IMR-90 (cell line): ENCODE measurements around the gene CDO1. TPM values are rescaled to one million over a fixed set of nuclear protein-coding genes. Genes with fewer than 3 reads are reported as not detected.

Experiments
- ATAC-seq: fragments of 200-7000 bp; cut with Tn5 transposase; 2 replicates; pipeline ENCODE4 v1.9.1; 2020; ENCODE audit warnings: low read depth, mild to moderate bottlenecking, moderate library complexity
- BruUV-seq: library from RNA; stranded (reverse); fragments of 400-500 nt; replicated peaks from 2 replicates; lab custom pipeline; 2021; lab: Mats Ljungman, UMichigan
- CTCF ChIA-PET: fragments of 300-600 bp; formaldehyde crosslinking; extraction: SDS; loops from one replicate; lab custom pipeline; 2021; ENCODE audit warnings: antibody characterized with exemption; lab: Yijun Ruan, JAX
- POLR2A ChIA-PET: fragments of 300-600 bp; sonication (Branson Sonifier 250); formaldehyde crosslinking; loops from one replicate; lab custom pipeline; 2022; ENCODE audit warnings: antibody characterized with exemption; ENCODE audit not compliant: unreplicated experiment; lab: Charles Lee
- DNase-seq: peaks from one replicate; pipeline ENCODE4 v3.0.0; 2013
- H2AFZ ChIP-seq: replicated peaks from 2 replicates; pipeline ENCODE3; 2013; ENCODE audit warnings: low read length, mild to moderate bottlenecking; ENCODE audit not compliant: poor library complexity
- H2AK5ac ChIP-seq: 2 replicates; pipeline ENCODE4 v1.6.1; 2013; ENCODE audit warnings: low read depth, low read length, inconsistent platforms
- H2AK9ac ChIP-seq: replicated peaks from 2 replicates; pipeline ENCODE3; 2013; ENCODE audit warnings: mild to moderate bottlenecking, low read depth, low read length, moderate library complexity; ENCODE audit not compliant: poor library complexity
- H2BK120ac ChIP-seq: 2 replicates; pipeline ENCODE4 v1.6.1; 2013; ENCODE audit warnings: low read depth, low read length, inconsistent platforms
- H2BK15ac ChIP-seq: 3 replicates; pipeline ENCODE4 v1.6.1; 2013; ENCODE audit warnings: low read depth, low read length, inconsistent platforms
- H2BK20ac ChIP-seq: 2 replicates; pipeline ENCODE4 v1.6.1; 2013; ENCODE audit warnings: low read depth, mild to moderate bottlenecking, inconsistent platforms, low read length, moderate library complexity
- H2BK5ac ChIP-seq: 2 replicates; pipeline ENCODE4 v1.6.1; 2013; ENCODE audit warnings: mild to moderate bottlenecking, low read depth, low read length, inconsistent platforms; ENCODE audit not compliant: poor library complexity, severe bottlenecking
- H3K14ac ChIP-seq: replicated peaks from 2 replicates; pipeline ENCODE4 v1.6.1; 2013; ENCODE audit warnings: low read depth, low read length, inconsistent platforms
- H3K18ac ChIP-seq: 2 replicates; pipeline ENCODE4 v1.6.1; 2013; ENCODE audit warnings: low read depth, low read length, control low read depth
- H3K23ac ChIP-seq: 2 replicates; pipeline ENCODE4 v1.6.1; 2013; ENCODE audit warnings: low read depth, low read length, inconsistent platforms
- H3K27ac ChIP-seq: 2 replicates; pipeline ENCODE4 v1.5.1; 2013; ENCODE audit warnings: mild to moderate bottlenecking, control low read depth, low read length; ENCODE audit not compliant: insufficient read depth
- H3K27me3 ChIP-seq: 2 replicates; pipeline ENCODE4 v1.6.1; 2013; ENCODE audit warnings: low read length; ENCODE audit not compliant: control insufficient read depth, insufficient read depth
- H3K36me3 ChIP-seq: 2 replicates; pipeline ENCODE4 v1.6.1; 2013; ENCODE audit warnings: low read length, mixed read lengths; ENCODE audit not compliant: control insufficient read depth, insufficient read depth
- H3K4ac ChIP-seq: 2 replicates; pipeline ENCODE4 v1.6.1; 2013; ENCODE audit warnings: low read depth, low read length, inconsistent platforms
- H3K4me1 ChIP-seq: 2 replicates; pipeline ENCODE4 v1.6.1; 2013; ENCODE audit warnings: low read length, mixed read lengths; ENCODE audit not compliant: control insufficient read depth, insufficient read depth
- H3K4me2 ChIP-seq: 2 replicates; pipeline ENCODE4 v1.6.1; 2013; ENCODE audit warnings: low read depth, mild to moderate bottlenecking, control low read depth, low read length, moderate library complexity
- H3K4me3 ChIP-seq: 2 replicates; pipeline ENCODE4 v1.5.1; 2013; ENCODE audit warnings: low read depth, mild to moderate bottlenecking, control low read depth, low read length, moderate library complexity; ENCODE audit not compliant: insufficient read depth
- H3K56ac ChIP-seq: 2 replicates; pipeline ENCODE4 v1.6.1; 2013; ENCODE audit warnings: low read length, inconsistent platforms; ENCODE audit not compliant: insufficient read depth; ENCODE audit errors: extremely low read depth
- H3K79me1 ChIP-seq, 2 experiments: 2 replicates each; pipeline ENCODE4 v1.6.1; 2013; ENCODE audit warnings: low read length in 2 of 2, inconsistent platforms in 1 of 2, low read depth in 1 of 2
- H3K9ac ChIP-seq: 2 replicates; pipeline ENCODE4 v1.6.1; 2013; ENCODE audit warnings: low read depth, low read length, control low read depth
- H3K9me1 ChIP-seq: 2 replicates; pipeline ENCODE4 v1.6.1; 2013; ENCODE audit warnings: low read length, inconsistent platforms; ENCODE audit not compliant: insufficient read depth
- H3K9me3 ChIP-seq: 2 replicates; pipeline ENCODE4 v1.6.1; 2013; ENCODE audit warnings: low read length; ENCODE audit not compliant: control insufficient read depth, insufficient read depth
- H4K20me1 ChIP-seq: 2 replicates; pipeline ENCODE4 v1.6.1; 2013; ENCODE audit warnings: low read length, inconsistent platforms; ENCODE audit not compliant: insufficient read depth
- H4K5ac ChIP-seq: 2 replicates; pipeline ENCODE4 v1.6.1; 2013; ENCODE audit warnings: mild to moderate bottlenecking, low read depth, low read length, control low read depth
- H4K8ac ChIP-seq, 2 experiments: 2 replicates each; pipeline ENCODE4 v1.6.1; 2013; ENCODE audit warnings: low read depth in 2 of 2, low read length in 2 of 2, control low read depth in 1 of 2, inconsistent platforms in 1 of 2
- H4K91ac ChIP-seq: 2 replicates; pipeline ENCODE4 v1.6.1; 2013; ENCODE audit warnings: low read depth, low read length, inconsistent platforms; ENCODE audit not compliant: insufficient read depth
- BHLHE40 ChIP-seq: fragments of 150-350 bp; IDR thresholded peaks from 2 replicates; pipeline ENCODE4 v1.6.1; 2016; ENCODE audit warnings: mild to moderate bottlenecking, low read depth, low read length
- CEBPB ChIP-seq: IDR thresholded peaks from 2 replicates; pipeline ENCODE4 v1.6.1; 2012; ENCODE audit warnings: low read depth, low read length, improper control_type of control experiment
- CTCF ChIP-seq: conservative IDR thresholded peaks from 2 replicates; pipeline ENCODE4 v1.5.1; 2012; ENCODE audit warnings: mild to moderate bottlenecking, low read depth, low read length, improper control_type of control experiment
- FOS ChIP-seq: fragments of 150-350 bp; IDR thresholded peaks from 2 replicates; pipeline ENCODE4 v1.6.1; 2016; ENCODE audit warnings: low read depth, low read length
- MXI1 ChIP-seq: IDR thresholded peaks from 2 replicates; pipeline ENCODE4 v1.6.1; 2012; ENCODE audit warnings: low read depth, mild to moderate bottlenecking, low read length, moderate library complexity, borderline replicate concordance
- POLR2A ChIP-seq: IDR thresholded peaks from 2 replicates; pipeline ENCODE4 v1.6.1; 2012; ENCODE audit warnings: mild to moderate bottlenecking, low read depth, low read length
- RFX5 ChIP-seq: IDR thresholded peaks from 2 replicates; pipeline ENCODE4 v1.8.0; 2012; ENCODE audit warnings: low read depth, mild to moderate bottlenecking, low read length, moderate library complexity
- WGBS, 2 experiments: methylation state at CpG; one replicate each; pipeline versions ENCODE4 v1.1.5 to v1.1.7; 2013; ENCODE audit warnings: missing lambda C conversion rate in 2 of 2; ENCODE audit not compliant: insufficient read length in 1 of 2; ENCODE audit errors: extremely low coverage in 2 of 2; 5-methylcytosine and 5-hydroxymethylcytosine counted together
- dilution Hi-C: fragments of 300-500 bp; cut with HindIII; formaldehyde crosslinking; loops from one replicate; pipeline ENCODE4 v1.14.3; 2018; ENCODE audit warnings: low sequenced_read_pairs; ENCODE audit not compliant: unreplicated experiment
- in situ Hi-C: fragments of 300-500 bp; cut with MboI; formaldehyde crosslinking; loops from 3 replicates; pipeline ENCODE4 v1.14.3; 2019; ENCODE audit warnings: low sequenced_read_pairs, inconsistent platforms, mixed read lengths
- intact Hi-C: fragments of 100-400 bp; cut with micrococcal nuclease; formaldehyde crosslinking; loops from 2 replicates; pipeline ENCODE4 v1.10.0; 2022
- polyA plus RNA-seq, 3 experiments: library from polyadenylated mRNA; depleted of rRNA; stranded (reverse); fragments of >200 nt; gene quantifications; 2 replicates each; pipeline ENCODE4 v1.2.3, GENCODE V29; 2012; ENCODE audit warnings: low replicate concordance in 1 of 3
- total RNA-seq: library from RNA; depleted of rRNA; stranded (reverse); fragments of >200 nt; gene quantifications from 2 replicates; pipeline ENCODE4 v1.2.3, GENCODE V29; 2012

The CDO1 gene
- total and polyA plus RNA-seq, 2 of the 4 experiments (the other 2 are of a cell fraction): 4.8 to 8.6 TPM

- DNase-seq (no peak), ATAC-seq (no peak)
- no peak overlapping the region for H3K56ac ChIP-seq
- H3K4me3 ChIP-seq: no peak overlapping the region
- no peaks in the 10 kb centered on the region for H3K4me1 ChIP-seq
- H3K27me3 ChIP-seq: no peaks in the 10 kb centered on the region
- no peak overlapping the region for H3K4me2 ChIP-seq
- H3K9ac ChIP-seq: no peak overlapping the region
- no peak overlapping the region for H2BK5ac ChIP-seq
- H3K36me3 ChIP-seq: no peaks in the 10 kb centered on the region
- no peaks in the 10 kb centered on the region for H3K9me3 ChIP-seq
- no peaks in the 10 kb centered on the region for H3K9me1 ChIP-seq
- TF ChIP-seq CTCF (no peak), POLR2A (no peak), BHLHE40 (no peak), RFX5 (no peak), CEBPB (no peak), MXI1 (no peak), FOS (no peak)
- dilution Hi-C loops: no loop called here
- POLR2A ChIA-PET: no interaction called here
- CTCF ChIA-PET: no interaction called here
- H3K14ac ChIP-seq: no peak overlapping the region
- no peak overlapping the region for H3K18ac ChIP-seq
- no peaks in the 10 kb centered on the region for H4K20me1 ChIP-seq
- no peak overlapping the region for H3K23ac ChIP-seq
- no peak overlapping the region for H4K91ac ChIP-seq
- H3K79me1 ChIP-seq: no peaks in the 10 kb centered on the region
- no peak overlapping the region for H4K8ac ChIP-seq
- WGBS, 2 experiments: no CpG with 5 or more reads among the region's 1 CpG
- H2BK120ac ChIP-seq: no peak overlapping the region
- intact Hi-C loops: no loop called here
- BruUV-seq: no TSS peak
- H3K4ac ChIP-seq: no peak overlapping the region
- in situ Hi-C loops: no loop called here
- H4K5ac ChIP-seq: no peak overlapping the region
- H2AK5ac ChIP-seq: no peak overlapping the region
- no peak overlapping the region for H2AFZ ChIP-seq
- no peak overlapping the region for H3K27ac ChIP-seq
- no peak overlapping the region for H2AK9ac ChIP-seq
- H2BK15ac ChIP-seq: no peak overlapping the region
- H2BK20ac ChIP-seq: no peak overlapping the region
These were observed 49.9 kb downstream of the CDO1 start for GRCh38 chr5:115766608-115767007.
